Measurements from ENCODE around the gene SFXN3. TPM values are rescaled to one million over a fixed set of nuclear protein-coding genes. Genes with fewer than 3 reads are reported as not detected.
A peak's percentile ranks its signal among the peaks of the same experiment; 100 is the strongest.

Gene SFXN3
- total and polyA plus RNA-seq, 9 donors, result 20.2 to 51.5 (median 28.6) TPM

DNA sequence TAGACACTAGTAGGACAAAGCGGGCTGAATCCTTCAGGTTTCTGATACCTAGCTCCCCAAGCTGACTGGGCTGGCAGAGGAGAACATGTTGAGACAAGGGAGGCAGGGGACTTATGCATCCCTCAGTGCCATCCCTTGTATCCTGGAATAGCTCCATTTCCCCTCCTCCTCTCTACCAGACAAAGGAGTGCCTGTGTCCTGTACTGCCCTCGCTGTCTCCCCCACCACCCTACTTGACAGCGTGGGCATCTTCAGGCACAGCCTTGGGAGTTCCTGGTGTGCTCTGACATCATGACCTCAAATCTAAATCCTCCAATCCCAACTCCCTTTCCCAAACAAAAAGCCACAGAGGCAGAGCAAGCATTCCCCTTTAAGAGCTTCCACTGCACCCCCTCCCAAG lies 9.0 kb downstream of the SFXN3 start:
- Histone ChIP-seq H3K9me3 (no peaks in the 10 kb centered on the region), H3K27ac (no peak overlapping the region), H3K36me3 (no peaks in the 10 kb centered on the region), H3K4me1 (ENCODE audit: insufficient read depth) (peaks cover 3% of the 10 kb centered on the region), H3K27me3 (no peaks in the 10 kb centered on the region), H3K4me3 (no peak overlapping the region)
- WGBS, 3 donors, result 86 to 92% (median 87%) methylated on average over 3 of the region's 3 CpGs
- TF ChIP-seq POLR2A (IDR thresholded peaks at IDR 0.05) (no peak), EP300 (IDR thresholded peaks at IDR 0.05) (no peak)
- TF ChIP-seq, protein P1, sequence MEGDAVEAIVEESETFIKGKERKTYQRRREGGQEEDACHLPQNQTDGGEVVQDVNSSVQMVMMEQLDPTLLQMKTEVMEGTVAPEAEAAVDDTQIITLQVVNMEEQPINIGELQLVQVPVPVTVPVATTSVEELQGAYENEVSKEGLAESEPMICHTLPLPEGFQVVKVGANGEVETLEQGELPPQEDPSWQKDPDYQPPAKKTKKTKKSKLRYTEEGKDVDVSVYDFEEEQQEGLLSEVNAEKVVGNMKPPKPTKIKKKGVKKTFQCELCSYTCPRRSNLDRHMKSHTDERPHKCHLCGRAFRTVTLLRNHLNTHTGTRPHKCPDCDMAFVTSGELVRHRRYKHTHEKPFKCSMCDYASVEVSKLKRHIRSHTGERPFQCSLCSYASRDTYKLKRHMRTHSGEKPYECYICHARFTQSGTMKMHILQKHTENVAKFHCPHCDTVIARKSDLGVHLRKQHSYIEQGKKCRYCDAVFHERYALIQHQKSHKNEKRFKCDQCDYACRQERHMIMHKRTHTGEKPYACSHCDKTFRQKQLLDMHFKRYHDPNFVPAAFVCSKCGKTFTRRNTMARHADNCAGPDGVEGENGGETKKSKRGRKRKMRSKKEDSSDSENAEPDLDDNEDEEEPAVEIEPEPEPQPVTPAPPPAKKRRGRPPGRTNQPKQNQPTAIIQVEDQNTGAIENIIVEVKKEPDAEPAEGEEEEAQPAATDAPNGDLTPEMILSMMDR (IDR thresholded peaks at IDR 0.05), result no peak
- no peak for DNase-seq
- intact Hi-C loops (cut with DNase I), result no loop called here

DNA sequence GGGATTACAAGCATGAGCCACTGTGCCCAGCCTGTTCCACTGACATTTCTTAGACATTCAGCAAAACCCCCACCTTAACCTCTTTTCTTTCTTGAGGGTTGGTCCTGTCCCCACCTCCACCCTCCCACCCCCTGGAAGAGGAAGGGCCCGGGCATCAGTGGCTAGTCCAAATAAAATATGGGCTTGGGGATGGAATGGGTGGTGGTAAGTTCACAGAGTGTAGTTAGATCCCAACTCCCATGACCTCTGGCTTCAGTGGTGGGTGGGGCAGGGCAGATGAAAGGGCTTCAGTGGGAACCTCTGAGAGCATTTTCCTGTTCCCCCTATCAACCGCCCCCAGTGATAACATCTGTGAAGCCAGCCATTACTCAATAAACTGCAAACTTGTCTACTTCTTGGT lies 9.8 kb downstream of the SFXN3 start:
- H3K4me1 ChIP-seq (ENCODE audit: insufficient read depth), result peaks cover 3% of the 10 kb centered on the region
- H3K27ac ChIP-seq, result no peak overlapping the region
- H3K27me3 ChIP-seq, result no peaks in the 10 kb centered on the region
- no peak for DNase-seq
- no peaks in the 10 kb centered on the region for H3K9me3 ChIP-seq
- no peak overlapping the region for H3K4me3 ChIP-seq
- 38 to 49% (median 42%) methylated on average over 2 of the region's 2 CpGs for WGBS, 3 donors
- intact Hi-C loops (cut with DNase I), result loop anchor here in 1 of 4 donors (1.0 kb wide), 1 partner anchor 26 kb away; no protein-coding TSS in a partner anchor
- no peaks in the 10 kb centered on the region for H3K36me3 ChIP-seq
- no peak for TF ChIP-seq POLR2A (IDR thresholded peaks at IDR 0.05)
- TF ChIP-seq, protein P1 (IDR thresholded peaks at IDR 0.05), result no peak
- TF ChIP-seq EP300 (IDR thresholded peaks at IDR 0.05), result no peak

DNA sequence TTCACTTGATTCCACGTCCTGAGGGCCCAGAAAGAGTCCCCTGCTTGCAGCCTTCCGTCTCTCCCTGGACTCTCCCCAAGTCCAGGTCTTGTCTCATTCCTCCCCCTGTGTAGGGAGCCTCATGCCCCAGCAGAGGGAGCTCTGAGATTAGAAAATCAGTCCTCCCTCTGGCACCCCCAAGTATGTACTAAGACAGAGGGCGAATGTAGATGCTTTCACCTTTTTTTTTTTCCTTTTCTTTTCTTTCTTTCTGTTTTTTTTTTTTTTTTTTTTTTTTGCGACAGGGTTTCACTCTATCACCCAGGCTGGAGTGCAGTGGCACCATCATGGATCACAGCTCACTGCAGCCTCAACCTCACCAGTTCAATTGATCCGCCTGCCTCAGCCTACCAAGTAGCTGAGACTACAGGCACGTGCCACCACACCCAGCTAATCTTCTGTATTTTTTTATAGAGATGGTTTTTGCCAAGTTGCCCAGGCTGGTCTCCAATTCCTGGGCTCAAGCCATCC lies 10.3 kb downstream of the SFXN3 start:
- Histone ChIP-seq H3K9me3 (no peaks in the 10 kb centered on the region), H3K36me3 (no peaks in the 10 kb centered on the region), H3K4me3 (no peak overlapping the region), H3K27me3 (no peaks in the 10 kb centered on the region), H3K4me1 (ENCODE audit: insufficient read depth) (peaks cover 3% of the 10 kb centered on the region), H3K27ac (no peak overlapping the region)
- 24 to 27% (median 26%) methylated on average over 6 of the region's 6 CpGs for WGBS, 3 donors
- DNase-seq, result peak; percentile 74 to 89 (median 83)
- TF ChIP-seq, protein P1 (IDR thresholded peaks at IDR 0.05), result peak; percentile 32 to 69 (median 49)
- no peak for TF ChIP-seq POLR2A (IDR thresholded peaks at IDR 0.05)
- intact Hi-C loops (cut with DNase I), result loop anchor here in 1 of 4 donors (1.0 kb wide), 1 partner anchor 26 kb away; no protein-coding TSS in a partner anchor

DNA sequence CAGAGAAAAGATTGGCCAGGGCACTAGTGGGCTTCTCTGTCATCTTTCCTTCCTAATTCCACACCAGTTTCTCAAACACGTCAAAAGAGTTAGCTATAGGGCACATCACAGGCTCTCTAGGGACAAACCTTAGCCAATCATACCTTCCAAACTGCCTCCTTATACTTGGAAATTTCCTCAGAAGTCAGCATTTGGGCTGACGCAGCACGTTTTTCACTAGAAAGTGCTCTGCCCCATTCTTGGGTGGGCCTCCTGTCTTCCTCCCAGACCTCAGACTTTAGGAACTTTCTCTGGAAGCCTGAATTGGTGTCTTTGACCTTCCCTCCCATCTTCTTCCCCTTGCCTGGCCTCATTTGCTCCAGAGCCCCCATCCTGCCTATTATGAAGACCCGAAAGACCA lies 11.1 kb downstream of the SFXN3 start:
- intact Hi-C loops (cut with DNase I), result no loop called here

More for the DNA sequence above, 11.1 kb downstream of the SFXN3 start:
- WGBS, 3 donors, result 55 to 58% (median 55%) methylated on average over 4 of the region's 4 CpGs
- no peaks in the 10 kb centered on the region for H3K36me3 ChIP-seq
- H3K27ac ChIP-seq, result peak overlapping the region; percentile 54 to 76
- no peak for DNase-seq
- H3K27me3 ChIP-seq, result no peaks in the 10 kb centered on the region
- H3K4me1 ChIP-seq (ENCODE audit: insufficient read depth), result peaks cover 3% of the 10 kb centered on the region
- peak overlapping the region; percentile 51 for H3K4me3 ChIP-seq
- H3K9me3 ChIP-seq, result no peaks in the 10 kb centered on the region
- TF ChIP-seq EP300 (IDR thresholded peaks at IDR 0.05) (no peak), POLR2A (IDR thresholded peaks at IDR 0.05) (no peak)
- TF ChIP-seq, protein P1 (IDR thresholded peaks at IDR 0.05), result no peak
